Uterus (tissue), 2 donors: ENCODE data around the gene FES.

Experiments
- CTCF ChIP-seq, 4 experiments: fragments of 200-600 bp in 2 of 4; fragments of 450-650 bp in 2 of 4; sonication (generic) in 2 of 4; IDR thresholded peaks; one replicate each; pipeline ENCODE4 v1.5.1; 2016 to 2019; ENCODE audit warnings: antibody characterized with exemption in 4 of 4, mild to moderate bottlenecking in 2 of 4, moderate library complexity in 1 of 4
- POLR2A ChIP-seq, 2 donors: fragments of 450-650 bp; IDR thresholded peaks; one replicate each; pipeline ENCODE4 v1.6.1; 2016; ENCODE audit warnings: antibody characterized with exemption in 2 of 2, mild to moderate bottlenecking in 1 of 2, moderate library complexity in 1 of 2

DNA sequence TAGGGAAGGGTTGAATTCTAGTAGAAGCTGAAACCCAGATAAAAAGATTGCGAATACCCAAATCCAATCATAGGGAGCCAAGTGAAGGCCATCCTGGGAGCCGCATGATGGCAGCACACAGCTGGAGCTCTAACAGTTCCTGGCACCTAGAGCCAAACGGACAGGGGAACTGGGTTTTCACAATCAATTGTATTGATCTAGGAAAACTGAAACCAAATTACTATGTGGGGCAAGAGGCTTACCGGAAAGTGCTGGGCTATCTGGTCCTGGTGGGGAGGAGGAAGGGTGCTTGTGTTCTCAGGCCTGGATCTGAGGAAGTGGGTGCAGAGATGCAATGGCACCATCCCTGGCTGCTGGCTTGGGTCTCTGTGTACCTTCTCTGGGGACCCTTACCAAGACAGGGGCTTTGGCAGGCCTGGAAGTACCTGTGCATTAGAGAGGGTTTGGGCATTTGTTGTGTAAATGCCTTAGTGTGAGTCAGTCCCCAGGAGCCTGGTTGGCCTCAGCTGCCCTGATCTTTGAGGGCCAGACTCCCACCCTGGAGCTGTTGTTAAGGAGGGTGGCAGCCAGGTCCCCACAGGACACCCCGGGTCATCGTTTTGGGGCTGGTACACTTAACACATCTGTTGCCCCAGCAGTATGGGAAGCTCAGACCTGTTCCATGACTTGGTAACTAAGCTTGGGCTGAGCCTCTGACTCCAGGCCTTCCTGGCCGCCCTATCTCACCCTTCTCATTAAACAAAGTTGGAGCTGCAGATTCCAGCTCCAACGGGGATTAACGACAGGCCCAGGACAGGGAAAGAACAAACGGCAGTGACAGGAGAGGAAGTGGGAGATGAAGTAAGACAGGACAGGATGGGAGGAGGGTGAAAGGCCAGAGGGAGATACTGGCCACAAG is 24.8 kb upstream of the FES start:
- no peak for TF ChIP-seq CTCF (IDR thresholded peaks at IDR 0.05)
- TF ChIP-seq POLR2A (IDR thresholded peaks at IDR 0.05): no peak
